ENCODE results near the gene MYO9A. TPM values are rescaled to one million over a fixed set of nuclear protein-coding genes. Genes with fewer than 3 reads are reported as not detected.
A peak's percentile ranks its signal among the peaks of the same experiment; 100 is the strongest.

The MYO9A gene
- total and polyA plus RNA-seq, 5 donors from 2014 or later, result 8.3 to 32.3 (median 11.5) TPM

- no peaks in the 10 kb centered on the region for H3K36me3 ChIP-seq (ENCODE audit: control insufficient read depth, insufficient read depth, low read length)
- no peak overlapping the region for H3K4me3 ChIP-seq (ENCODE audit: low read depth, low read length)
- H3K9me3 ChIP-seq (ENCODE audit: control insufficient read depth in 2 of 2, low read length in 2 of 2), result no peaks in the 10 kb centered on the region
- H3K36me3 Mint-ChIP-seq, result no peaks in the 10 kb centered on the region
- DNase-seq (no peak), ATAC-seq (ENCODE audit: low read depth in 2 of 2) (no peak)
- H3K4me3 Mint-ChIP-seq, result no peak overlapping the region
- H3K27ac Mint-ChIP-seq, result no peak overlapping the region
- H3K4me1 Mint-ChIP-seq, result peaks cover 0 to 16% (median 3%) of the 10 kb centered on the region in 4 donors
- H3K27ac ChIP-seq (ENCODE audit: insufficient read depth, low read length, poor library complexity, severe bottlenecking), result no peak overlapping the region
- no peaks in the 10 kb centered on the region for H3K9me3 Mint-ChIP-seq
- H3K4me1 ChIP-seq (ENCODE audit: control insufficient read depth, insufficient read depth, low read length, poor library complexity, severe bottlenecking), result no peaks in the 10 kb centered on the region
- H3K27me3 ChIP-seq (ENCODE audit: control insufficient read depth, insufficient read depth, low read length), result no peaks in the 10 kb centered on the region
- peaks cover 19% of the 10 kb centered on the region for H3K27me3 Mint-ChIP-seq
These were observed 336.0 kb downstream of the MYO9A start for GRCh38 chr15:71781965-71782265.

- Mint-ChIP-seq H3K27ac (no peak overlapping the region), H3K4me1 (peaks cover 0 to 16% (median 3%) of the 10 kb centered on the region in 4 donors), H3K27me3 (peaks cover 19% of the 10 kb centered on the region), H3K9me3 (no peaks in the 10 kb centered on the region), H3K36me3 (no peaks in the 10 kb centered on the region), H3K4me3 (no peak overlapping the region)
- no peak for ATAC-seq (ENCODE audit: low read depth in 2 of 2)
- H3K9me3 ChIP-seq (ENCODE audit: control insufficient read depth in 2 of 2, low read length in 2 of 2), result no peaks in the 10 kb centered on the region
- no peaks in the 10 kb centered on the region for H3K4me1 ChIP-seq (ENCODE audit: control insufficient read depth, insufficient read depth, low read length, poor library complexity, severe bottlenecking)
- no peak overlapping the region for H3K4me3 ChIP-seq (ENCODE audit: low read depth, low read length)
- H3K27ac ChIP-seq (ENCODE audit: insufficient read depth, low read length, poor library complexity, severe bottlenecking), result no peak overlapping the region
- DNase-seq, result no peak
- no peaks in the 10 kb centered on the region for H3K36me3 ChIP-seq (ENCODE audit: control insufficient read depth, insufficient read depth, low read length)
- no peaks in the 10 kb centered on the region for H3K27me3 ChIP-seq (ENCODE audit: control insufficient read depth, insufficient read depth, low read length)
These were observed 336.6 kb downstream of the MYO9A start for GRCh38 chr15:71781179-71781964.

GRCh38 chr15:71780115-71780976, 337.6 kb downstream of the MYO9A start:
- Mint-ChIP-seq H3K4me3 (no peak overlapping the region), H3K9me3 (no peaks in the 10 kb centered on the region), H3K4me1 (peaks cover 0 to 16% (median 3%) of the 10 kb centered on the region in 4 donors), H3K27ac (no peak overlapping the region), H3K27me3 (peaks cover 19% of the 10 kb centered on the region), H3K36me3 (no peaks in the 10 kb centered on the region)
- no peak overlapping the region for H3K27ac ChIP-seq (ENCODE audit: insufficient read depth, low read length, poor library complexity, severe bottlenecking)
- ATAC-seq (ENCODE audit: low read depth in 2 of 2) (peak; percentile 37 to 53), DNase-seq (peak; percentile 11 to 59 (median 31))
- no peak overlapping the region for H3K4me3 ChIP-seq (ENCODE audit: low read depth, low read length)
- no peaks in the 10 kb centered on the region for H3K27me3 ChIP-seq (ENCODE audit: control insufficient read depth, insufficient read depth, low read length)
- no peaks in the 10 kb centered on the region for H3K9me3 ChIP-seq (ENCODE audit: control insufficient read depth in 2 of 2, low read length in 2 of 2)
- no peaks in the 10 kb centered on the region for H3K36me3 ChIP-seq (ENCODE audit: control insufficient read depth, insufficient read depth, low read length)
- H3K4me1 ChIP-seq (ENCODE audit: control insufficient read depth, insufficient read depth, low read length, poor library complexity, severe bottlenecking), result no peaks in the 10 kb centered on the region

- Histone ChIP-seq H3K9me3 (ENCODE audit: control insufficient read depth in 2 of 2, low read length in 2 of 2) (no peaks in the 10 kb centered on the region), H3K4me1 (ENCODE audit: control insufficient read depth, insufficient read depth, low read length, poor library complexity, severe bottlenecking) (no peaks in the 10 kb centered on the region), H3K4me3 (ENCODE audit: low read depth, low read length) (no peak overlapping the region), H3K27ac (ENCODE audit: insufficient read depth, low read length, poor library complexity, severe bottlenecking) (no peak overlapping the region), H3K27me3 (ENCODE audit: control insufficient read depth, insufficient read depth, low read length) (no peaks in the 10 kb centered on the region), H3K36me3 (ENCODE audit: control insufficient read depth, insufficient read depth, low read length) (no peaks in the 10 kb centered on the region)
- Mint-ChIP-seq H3K27ac (no peak overlapping the region), H3K4me1 (peaks cover 0 to 16% (median 3%) of the 10 kb centered on the region in 4 donors), H3K9me3 (no peaks in the 10 kb centered on the region), H3K4me3 (no peak overlapping the region), H3K27me3 (peaks cover 13% of the 10 kb centered on the region), H3K36me3 (no peaks in the 10 kb centered on the region)
- DNase-seq, result no peak
- ATAC-seq (ENCODE audit: low read depth in 2 of 2), result no peak
These were observed 338.7 kb downstream of the MYO9A start for GRCh38 chr15:71779073-71779797.

GRCh38 chr15:71777216-71777943, 340.6 kb downstream of the MYO9A start:
- Histone ChIP-seq H3K4me3 (ENCODE audit: low read depth, low read length) (no peak overlapping the region), H3K27me3 (ENCODE audit: control insufficient read depth, insufficient read depth, low read length) (no peaks in the 10 kb centered on the region), H3K9me3 (ENCODE audit: control insufficient read depth in 2 of 2, low read length in 2 of 2) (no peaks in the 10 kb centered on the region), H3K27ac (ENCODE audit: insufficient read depth, low read length, poor library complexity, severe bottlenecking) (no peak overlapping the region), H3K4me1 (ENCODE audit: control insufficient read depth, insufficient read depth, low read length, poor library complexity, severe bottlenecking) (no peaks in the 10 kb centered on the region), H3K36me3 (ENCODE audit: control insufficient read depth, insufficient read depth, low read length) (no peaks in the 10 kb centered on the region)
- no peaks in the 10 kb centered on the region for H3K36me3 Mint-ChIP-seq
- H3K9me3 Mint-ChIP-seq, result no peaks in the 10 kb centered on the region
- H3K4me1 Mint-ChIP-seq, result peaks cover 0 to 16% (median 3%) of the 10 kb centered on the region in 4 donors
- H3K27me3 Mint-ChIP-seq, result peaks cover 16% of the 10 kb centered on the region
- ATAC-seq (ENCODE audit: low read depth in 2 of 2) (no peak), DNase-seq (no peak)
- no peak overlapping the region for H3K4me3 Mint-ChIP-seq
- no peak overlapping the region for H3K27ac Mint-ChIP-seq

GRCh38 chr15:71776304-71776703, 341.6 kb downstream of the MYO9A start:
- no peak for ATAC-seq (ENCODE audit: low read depth in 2 of 2)

GRCh38 chr15:71775856-71776255, 342.1 kb downstream of the MYO9A start:
- ATAC-seq (ENCODE audit: low read depth in 2 of 2), result no peak
- Mint-ChIP-seq H3K36me3 (no peaks in the 10 kb centered on the region), H3K4me3 (no peak overlapping the region), H3K27ac (no peak overlapping the region), H3K27me3 (peaks cover 26% of the 10 kb centered on the region), H3K9me3 (no peaks in the 10 kb centered on the region), H3K4me1 (peaks cover 0 to 13% (median 3%) of the 10 kb centered on the region in 4 donors)
- no peaks in the 10 kb centered on the region for H3K4me1 ChIP-seq (ENCODE audit: control insufficient read depth, insufficient read depth, low read length, poor library complexity, severe bottlenecking)
- DNase-seq, result no peak
- no peaks in the 10 kb centered on the region for H3K9me3 ChIP-seq (ENCODE audit: control insufficient read depth in 2 of 2, low read length in 2 of 2)
- no peak overlapping the region for H3K27ac ChIP-seq (ENCODE audit: insufficient read depth, low read length, poor library complexity, severe bottlenecking)
- H3K36me3 ChIP-seq (ENCODE audit: control insufficient read depth, insufficient read depth, low read length), result no peaks in the 10 kb centered on the region
- no peak overlapping the region for H3K4me3 ChIP-seq (ENCODE audit: low read depth, low read length)
- H3K27me3 ChIP-seq (ENCODE audit: control insufficient read depth, insufficient read depth, low read length), result no peaks in the 10 kb centered on the region

More at GRCh38 chr15:71776304-71776703, 341.6 kb downstream of the MYO9A start:
- peaks cover 23% of the 10 kb centered on the region for H3K27me3 Mint-ChIP-seq
- H3K36me3 Mint-ChIP-seq, result no peaks in the 10 kb centered on the region
- Histone ChIP-seq H3K9me3 (ENCODE audit: control insufficient read depth in 2 of 2, low read length in 2 of 2) (no peaks in the 10 kb centered on the region), H3K4me1 (ENCODE audit: control insufficient read depth, insufficient read depth, low read length, poor library complexity, severe bottlenecking) (no peaks in the 10 kb centered on the region), H3K27ac (ENCODE audit: insufficient read depth, low read length, poor library complexity, severe bottlenecking) (no peak overlapping the region), H3K4me3 (ENCODE audit: low read depth, low read length) (no peak overlapping the region), H3K36me3 (ENCODE audit: control insufficient read depth, insufficient read depth, low read length) (no peaks in the 10 kb centered on the region), H3K27me3 (ENCODE audit: control insufficient read depth, insufficient read depth, low read length) (no peaks in the 10 kb centered on the region)
- no peaks in the 10 kb centered on the region for H3K9me3 Mint-ChIP-seq
- H3K27ac Mint-ChIP-seq, result no peak overlapping the region
- no peak for DNase-seq
- no peak overlapping the region for H3K4me3 Mint-ChIP-seq
- peaks cover 0 to 16% (median 3%) of the 10 kb centered on the region in 4 donors for H3K4me1 Mint-ChIP-seq
